ENCODE data around the gene BECN2. TPM values are rescaled to one million over a fixed set of nuclear protein-coding genes. Genes with fewer than 3 reads are reported as not detected.

Gene BECN2
- total RNA-seq, 4 donors from 2014 or later = not detected

DNA sequence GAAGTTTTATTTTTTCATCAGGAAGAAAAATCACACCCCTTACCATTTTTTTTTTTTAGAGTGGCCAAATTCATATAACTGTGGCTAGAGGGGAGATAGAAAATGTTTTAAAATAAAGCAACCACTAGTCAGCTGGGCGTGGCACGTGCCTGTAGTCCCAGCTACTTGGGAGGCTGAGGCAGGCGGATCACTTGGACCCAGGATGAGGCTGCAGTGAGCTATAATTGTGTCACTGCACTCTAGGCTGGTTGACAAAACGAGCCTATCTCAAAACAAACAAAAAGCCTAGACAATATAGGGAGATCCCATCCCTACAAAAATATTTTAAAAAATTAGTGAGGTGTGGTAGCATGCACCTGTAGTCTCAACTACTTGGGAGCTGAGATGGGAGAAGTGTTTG, 14.8 kb upstream of the BECN2 start:
- 59 to 75% methylated on average over 4 of the region's 4 CpGs for WGBS, 2 donors
- intact Hi-C loops (cut with DNase I; ENCODE audit: low total_unique reads) = no loop called here
- DNase-seq (ENCODE audit: low spot score in 2 of 2) = no peak
- H3K4me3 ChIP-seq (ENCODE audit: low read depth, poor library complexity, severe bottlenecking) = no peak overlapping the region
- TF ChIP-seq, protein P1, sequence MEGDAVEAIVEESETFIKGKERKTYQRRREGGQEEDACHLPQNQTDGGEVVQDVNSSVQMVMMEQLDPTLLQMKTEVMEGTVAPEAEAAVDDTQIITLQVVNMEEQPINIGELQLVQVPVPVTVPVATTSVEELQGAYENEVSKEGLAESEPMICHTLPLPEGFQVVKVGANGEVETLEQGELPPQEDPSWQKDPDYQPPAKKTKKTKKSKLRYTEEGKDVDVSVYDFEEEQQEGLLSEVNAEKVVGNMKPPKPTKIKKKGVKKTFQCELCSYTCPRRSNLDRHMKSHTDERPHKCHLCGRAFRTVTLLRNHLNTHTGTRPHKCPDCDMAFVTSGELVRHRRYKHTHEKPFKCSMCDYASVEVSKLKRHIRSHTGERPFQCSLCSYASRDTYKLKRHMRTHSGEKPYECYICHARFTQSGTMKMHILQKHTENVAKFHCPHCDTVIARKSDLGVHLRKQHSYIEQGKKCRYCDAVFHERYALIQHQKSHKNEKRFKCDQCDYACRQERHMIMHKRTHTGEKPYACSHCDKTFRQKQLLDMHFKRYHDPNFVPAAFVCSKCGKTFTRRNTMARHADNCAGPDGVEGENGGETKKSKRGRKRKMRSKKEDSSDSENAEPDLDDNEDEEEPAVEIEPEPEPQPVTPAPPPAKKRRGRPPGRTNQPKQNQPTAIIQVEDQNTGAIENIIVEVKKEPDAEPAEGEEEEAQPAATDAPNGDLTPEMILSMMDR (IDR thresholded peaks at IDR 0.05) = no peak
- TF ChIP-seq POLR2A (IDR thresholded peaks at IDR 0.05) = no peak

- TF ChIP-seq, protein P1 (IDR thresholded peaks at IDR 0.05) = no peak
- TF ChIP-seq POLR2A (IDR thresholded peaks at IDR 0.05) = no peak
- no peak for DNase-seq (ENCODE audit: low spot score in 2 of 2)
- intact Hi-C loops (cut with DNase I; ENCODE audit: low total_unique reads) = no loop called here
- H3K4me3 ChIP-seq (ENCODE audit: low read depth, poor library complexity, severe bottlenecking) = no peak overlapping the region
- 84 to 90% methylated on average over 5 of the region's 5 CpGs for WGBS, 2 donors
Measured at GRCh38 chr1:241944300-241944699, 13.3 kb upstream of the BECN2 start.

- 62 to 63% methylated on average over 6 of the region's 6 CpGs for WGBS, 2 donors
- DNase-seq (ENCODE audit: low spot score in 2 of 2) = no peak
- H3K4me3 ChIP-seq (ENCODE audit: low read depth, poor library complexity, severe bottlenecking) = no peak overlapping the region
- intact Hi-C loops (cut with DNase I; ENCODE audit: low total_unique reads) = no loop called here
- TF ChIP-seq POLR2A (IDR thresholded peaks at IDR 0.05) = no peak
- TF ChIP-seq, protein P1 (IDR thresholded peaks at IDR 0.05) = no peak
Measured at GRCh38 chr1:241947354-241947753, 10.2 kb upstream of the BECN2 start.

DNA sequence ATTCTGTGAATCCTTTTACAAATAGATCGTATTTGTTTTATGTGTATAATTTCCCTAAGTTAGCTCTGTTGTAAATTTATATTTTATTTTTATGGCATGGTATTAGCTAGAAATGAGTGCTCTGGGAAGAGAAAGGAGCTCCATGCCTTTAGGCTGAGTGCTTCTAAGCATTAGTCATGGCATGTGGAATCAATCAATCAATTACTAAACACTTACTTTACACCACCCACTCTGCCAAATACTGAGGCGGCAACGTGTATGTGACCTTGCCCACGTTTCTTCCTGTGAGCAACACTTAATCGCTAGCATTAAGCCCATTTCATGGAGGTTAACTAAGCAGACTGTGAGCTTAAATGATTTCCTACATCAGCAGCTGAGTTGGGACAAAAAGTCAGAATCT, 7.2 kb upstream of the BECN2 start:
- DNase-seq (ENCODE audit: low spot score in 2 of 2) = no peak
- TF ChIP-seq, protein P1 (IDR thresholded peaks at IDR 0.05) = no peak
- TF ChIP-seq POLR2A (IDR thresholded peaks at IDR 0.05) = no peak
- no peak overlapping the region for H3K4me3 ChIP-seq (ENCODE audit: low read depth, poor library complexity, severe bottlenecking)
- WGBS, 2 donors = 13 to 20% methylated on average over 5 of the region's 5 CpGs
- intact Hi-C loops (cut with DNase I; ENCODE audit: low total_unique reads) = no loop called here

DNA sequence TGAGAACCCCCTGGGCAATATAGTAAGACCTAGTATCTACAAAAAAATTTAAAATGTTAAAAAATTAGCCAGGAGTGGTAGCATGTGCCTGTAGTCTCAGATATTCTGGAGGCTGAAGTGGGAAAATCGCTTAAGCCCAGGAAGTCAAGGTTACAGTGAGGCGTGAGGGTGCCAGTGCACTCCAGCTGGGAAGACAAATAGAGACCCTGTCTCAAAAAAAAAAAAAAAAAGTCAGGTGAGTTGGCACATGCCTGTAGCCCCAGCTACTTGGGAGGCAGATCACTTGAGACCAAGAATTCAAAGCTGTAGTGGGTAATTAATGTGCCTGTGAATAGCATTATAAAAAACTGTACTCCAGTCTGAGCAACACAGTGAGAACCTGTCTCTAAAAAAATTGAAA, 4.6 kb downstream of the BECN2 start:
- no peak for DNase-seq (ENCODE audit: low spot score in 2 of 2)
- H3K4me3 ChIP-seq (ENCODE audit: low read depth, poor library complexity, severe bottlenecking) = no peak overlapping the region
- 77 to 90% methylated on average over 2 of the region's 2 CpGs for WGBS, 2 donors
- TF ChIP-seq POLR2A (IDR thresholded peaks at IDR 0.05) = no peak
- TF ChIP-seq, protein P1 (IDR thresholded peaks at IDR 0.05) = no peak
- intact Hi-C loops (cut with DNase I; ENCODE audit: low total_unique reads) = no loop called here

DNA sequence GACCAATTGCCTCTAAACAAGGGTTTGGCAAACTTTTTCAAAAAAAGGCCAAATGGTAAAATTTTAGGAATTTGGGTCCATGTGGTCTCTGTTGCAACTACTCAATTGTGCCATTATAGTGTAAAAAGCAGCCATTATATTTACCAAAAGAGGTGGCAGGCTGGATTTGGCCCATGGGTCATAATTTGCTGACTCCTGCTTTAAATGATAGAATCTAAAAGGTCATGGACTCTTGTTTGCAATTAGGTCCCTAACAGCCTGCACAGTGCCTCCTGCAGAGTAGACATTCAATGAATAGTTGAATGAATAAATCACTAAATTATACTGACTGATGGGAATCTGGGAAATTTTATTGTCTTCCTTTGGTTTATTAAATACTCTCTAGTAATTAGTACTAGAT, 6.2 kb downstream of the BECN2 start:
- intact Hi-C loops (cut with DNase I; ENCODE audit: low total_unique reads) = no loop called here
- DNase-seq (ENCODE audit: low spot score in 2 of 2) = no peak
- TF ChIP-seq, protein P1 (IDR thresholded peaks at IDR 0.05) = no peak
- TF ChIP-seq POLR2A (IDR thresholded peaks at IDR 0.05) = no peak
- H3K4me3 ChIP-seq (ENCODE audit: low read depth, poor library complexity, severe bottlenecking) = no peak overlapping the region

Measured in lower leg skin (tissue), 4 donors.